AG08395 (cell line): ENCODE measurements around the gene C1S.
"Not testable (repeated sequence)": the region's sequence is repeated elsewhere in the genome, so short reads cannot be mapped to it uniquely, and the experiment has no call there.

ENCODE experiments used
- DNase-seq: peaks from one replicate; pipeline ENCODE4 v3.0.0; 2012; ENCODE audit warnings: mixed read lengths, low spot score

The C1S gene

DNA sequence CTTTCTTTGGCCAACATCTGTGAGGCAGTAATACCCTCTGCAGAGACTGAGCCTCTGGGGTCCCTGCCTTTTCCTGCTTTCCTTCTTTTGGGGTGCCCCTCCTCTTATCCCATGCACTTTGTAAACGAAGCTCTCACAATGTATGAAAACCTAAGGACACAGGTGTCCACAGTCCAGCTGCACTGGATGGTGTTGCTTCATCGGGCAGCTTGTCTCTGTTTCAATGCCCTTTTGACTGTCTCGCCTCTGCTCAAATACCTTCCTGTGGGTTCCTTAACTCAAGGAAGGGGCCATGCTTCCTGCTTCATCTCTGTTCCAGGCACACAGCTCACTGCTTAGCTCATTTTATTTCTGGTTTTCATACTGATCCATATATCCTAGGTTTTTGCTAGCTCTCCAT is 42.1 kb downstream of the C1S start:
- DNase-seq = no peak

DNA sequence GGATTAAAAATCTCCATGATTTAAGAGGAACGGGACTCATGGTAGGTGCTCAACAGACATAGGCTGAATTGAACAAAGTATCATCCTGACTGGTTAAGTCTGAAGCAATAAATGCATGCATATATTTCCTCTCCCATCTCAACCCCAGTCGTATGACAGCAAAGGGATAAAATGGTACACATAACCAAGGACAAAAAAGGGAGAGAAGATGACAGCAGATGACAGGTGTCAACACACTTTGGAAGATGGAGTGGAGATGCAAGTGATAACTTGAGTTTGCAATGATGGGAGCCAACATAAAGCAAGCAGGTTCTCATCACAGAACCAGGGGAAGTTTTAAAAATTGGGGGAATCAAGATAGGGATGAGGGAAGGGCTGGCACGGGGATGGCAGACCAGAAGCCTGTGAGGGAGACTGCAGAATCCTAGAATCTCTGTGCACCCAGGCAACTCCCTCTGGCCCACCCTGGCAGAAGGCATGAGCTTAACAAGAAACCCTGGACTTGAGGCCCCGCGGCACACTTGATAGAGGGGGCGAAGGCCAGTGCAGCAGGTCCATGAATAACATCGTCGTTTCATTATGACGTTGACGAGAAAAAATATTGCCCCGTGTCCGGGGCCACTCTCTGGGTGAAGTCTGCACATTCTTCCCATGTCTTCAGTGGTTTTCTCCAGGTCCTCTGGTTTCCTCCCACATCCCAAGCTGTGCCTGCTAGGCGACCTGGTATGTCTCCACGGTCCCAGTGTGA is 43.5 kb downstream of the C1S start:
- no peak for DNase-seq

- no peak for DNase-seq
Observed at GRCh38 chr12:7106082-7106481, 45.6 kb downstream of the C1S start.

- DNase-seq = not testable (repeated sequence)
Observed at GRCh38 chr12:7107181-7107580, 46.7 kb downstream of the C1S start.

DNA sequence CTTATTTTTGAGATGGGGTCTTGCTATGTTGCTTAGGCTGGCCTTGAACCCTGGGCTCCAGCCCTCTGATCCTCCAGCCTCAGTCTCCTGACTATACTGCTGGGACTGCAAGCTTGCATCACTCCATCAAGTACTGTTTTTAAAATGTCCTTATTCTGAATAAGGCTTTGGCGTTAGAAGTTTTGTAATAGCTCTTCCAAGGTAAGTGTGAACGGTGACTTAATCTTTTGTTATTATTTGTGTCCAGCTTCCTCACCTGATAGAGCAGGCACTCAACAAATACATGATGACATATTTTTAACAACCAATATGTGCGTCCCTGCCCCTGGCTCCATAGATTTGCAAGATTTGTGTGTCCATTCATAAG is 47.1 kb downstream of the C1S start:
- DNase-seq = no peak

DNA sequence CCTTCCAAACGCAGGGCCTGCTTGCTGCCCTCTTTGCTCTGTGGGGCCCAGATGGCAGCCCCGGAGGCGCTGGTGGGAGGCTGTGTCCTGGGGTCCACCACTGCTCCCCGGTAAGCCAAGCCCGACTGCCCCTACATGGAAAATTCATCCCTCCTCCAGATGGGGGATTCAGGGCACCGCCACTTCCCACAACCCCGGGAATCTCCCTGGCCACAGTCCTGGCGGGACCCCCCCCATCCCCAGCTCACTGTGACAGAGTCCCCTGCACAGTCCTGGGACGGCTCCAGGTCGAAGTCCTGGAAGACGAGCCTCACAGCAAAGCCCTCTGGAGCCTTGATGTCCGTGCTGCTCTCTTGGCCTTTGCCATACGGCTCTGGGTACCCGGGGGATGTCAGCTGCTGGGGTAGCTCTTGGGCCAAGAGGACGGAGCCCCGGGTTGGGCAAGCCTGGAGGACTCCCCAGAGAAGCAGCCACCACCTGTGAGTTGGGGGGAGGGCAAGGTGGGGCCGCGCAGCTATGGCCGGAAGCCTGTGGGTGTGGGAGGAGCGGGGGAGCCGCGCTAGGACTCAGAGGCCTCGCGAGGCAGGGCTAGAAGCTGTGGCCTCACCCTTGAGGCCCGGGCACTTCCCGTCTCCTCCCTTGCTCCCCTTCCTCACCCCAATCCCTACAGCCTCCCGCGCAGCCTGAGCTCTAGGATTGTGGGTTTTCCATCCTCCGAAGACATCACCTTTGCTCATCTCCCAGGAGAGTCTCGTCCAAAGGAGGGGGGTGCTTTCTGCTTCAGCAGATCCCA is 47.7 kb downstream of the C1S start:
- peak; percentile 73 for DNase-seq

DNA sequence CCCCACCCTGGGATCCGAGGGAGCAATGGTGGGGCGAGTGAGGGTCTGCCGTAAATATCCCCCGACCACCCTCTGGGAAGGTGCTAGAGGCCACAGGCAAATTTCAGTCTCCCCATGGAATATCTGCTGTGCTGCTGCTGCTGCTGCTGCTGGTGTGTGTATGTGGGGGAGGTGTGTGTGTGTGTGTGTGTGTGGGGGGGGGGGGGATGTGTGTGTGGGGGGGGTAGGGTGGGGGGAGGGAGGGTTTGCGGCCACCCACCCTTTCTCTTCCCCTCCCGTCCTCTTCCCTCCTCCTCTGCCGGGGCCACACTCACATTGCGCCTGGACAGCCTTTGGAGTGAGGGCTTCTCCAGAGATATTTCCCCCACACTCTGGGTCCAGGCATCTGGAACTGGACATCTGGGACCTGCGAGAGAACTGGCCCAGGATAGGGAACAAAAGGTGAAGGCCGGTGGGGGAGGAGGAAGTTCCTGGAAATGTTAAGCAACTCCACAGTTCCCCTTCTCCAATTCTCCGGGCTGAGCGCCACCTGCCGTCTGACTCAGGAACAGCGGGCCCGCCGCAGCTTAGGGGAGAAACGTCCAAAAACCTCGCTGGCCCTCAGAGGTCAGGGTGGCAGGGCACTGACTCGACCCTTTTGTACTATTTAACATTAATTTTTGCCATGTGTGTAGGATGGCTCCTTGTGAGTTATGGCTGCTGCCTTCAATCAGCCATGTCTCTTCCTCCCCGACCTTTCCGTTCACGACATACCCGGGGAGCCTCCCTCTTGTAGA is 48.5 kb downstream of the C1S start, which contains the start of gene C1RL:
Gene C1RL, minus strand, starts transcription at position 419 of the 776 bp plus-strand sequence. Its CDS starts 34 bp downstream, at position 385.
- DNase-seq = peak; percentile 87

- no peak for DNase-seq
Observed at GRCh38 chr12:7109572-7109920, 49.0 kb downstream of the C1S start.

DNA sequence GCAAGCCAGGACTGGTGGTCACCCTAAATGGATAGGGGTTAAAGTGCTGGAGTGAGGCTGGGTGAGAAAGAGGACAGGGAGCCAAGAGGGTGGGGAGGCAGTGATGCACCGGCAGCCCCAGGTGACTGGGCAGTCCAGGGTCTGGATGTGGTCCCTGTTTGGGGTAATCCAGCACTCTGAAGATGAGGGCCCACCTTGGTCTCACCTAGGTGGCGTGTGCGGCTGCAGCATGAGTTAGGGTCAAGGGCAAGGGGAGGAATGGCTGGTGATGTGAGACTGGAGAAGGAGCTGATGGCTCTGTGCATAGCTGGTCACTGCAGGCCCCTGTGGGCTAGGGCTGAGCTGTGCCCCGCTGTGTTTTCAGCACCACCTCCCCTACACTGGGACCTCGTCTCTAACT is 50.1 kb downstream of the C1S start:
- DNase-seq = no peak

DNA sequence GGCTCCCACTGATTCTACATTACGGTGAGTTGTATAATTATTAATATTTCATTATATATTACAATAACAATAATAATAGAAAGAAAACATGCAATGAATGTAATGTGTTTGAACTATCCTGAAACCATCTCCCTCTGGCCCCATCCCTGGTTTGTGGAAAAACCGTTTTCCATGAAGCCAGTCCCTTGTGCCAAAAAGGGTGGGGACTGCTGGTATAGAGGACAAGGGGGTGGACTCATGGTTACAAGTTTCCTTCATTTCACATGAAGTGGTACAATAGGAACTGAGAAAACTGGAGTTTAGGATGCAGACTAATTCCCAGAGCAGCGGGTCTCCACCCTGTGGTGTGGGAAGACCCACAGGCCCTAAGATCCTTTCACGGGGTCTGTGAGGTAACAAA is 51.5 kb downstream of the C1S start:
- DNase-seq = no peak

DNA sequence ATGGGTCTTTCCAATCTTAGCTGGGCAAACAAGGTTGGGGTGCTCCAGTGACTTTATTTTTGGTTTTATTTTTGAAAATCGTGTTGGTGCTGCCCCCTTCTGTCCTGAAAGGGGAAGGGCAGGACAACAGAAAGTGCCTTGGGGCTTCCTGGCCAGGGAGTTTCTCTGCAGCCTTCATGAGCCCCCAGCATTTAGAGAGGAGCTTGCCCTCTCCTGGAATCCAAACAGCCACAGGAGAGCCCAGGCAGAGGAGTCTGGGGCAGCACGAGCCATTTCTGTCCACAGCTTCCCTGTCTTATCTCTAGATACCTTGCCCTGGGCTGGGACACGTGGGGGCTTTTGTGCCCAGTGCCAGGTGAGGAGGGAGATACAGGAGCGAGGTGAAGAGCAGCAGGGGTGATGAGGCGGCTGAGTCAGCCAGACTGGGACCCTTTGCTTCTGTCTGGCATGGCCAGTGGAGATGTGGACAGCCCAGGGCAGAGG is 52.9 kb downstream of the C1S start:
- peak; percentile 71 for DNase-seq

GRCh38 chr12:7114008-7114407 is 53.5 kb downstream of the C1S start:
- no peak for DNase-seq

DNA sequence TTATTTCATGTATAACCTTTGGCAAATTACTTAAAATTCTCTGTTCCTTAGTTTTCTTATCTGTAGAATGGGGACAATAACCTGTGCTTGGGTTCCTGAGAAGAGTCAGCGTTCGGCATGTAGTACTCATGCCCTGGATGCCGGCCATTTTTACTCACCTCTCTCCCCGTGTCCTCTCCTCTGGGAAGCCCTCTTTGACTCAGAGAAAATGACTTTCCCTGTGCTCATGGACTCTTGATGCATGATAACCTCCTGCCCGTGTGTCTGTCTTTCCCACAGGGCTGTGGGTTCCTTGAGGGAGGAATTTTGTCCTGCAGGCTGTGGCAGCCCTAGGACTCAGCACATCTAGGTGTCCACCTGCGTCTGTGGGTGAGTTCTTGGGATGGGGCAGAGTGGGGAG is 54.3 kb downstream of the C1S start:
- no peak for DNase-seq

- DNase-seq = no peak
Observed at GRCh38 chr12:7116196-7116595, 55.7 kb downstream of the C1S start.

- no peak for DNase-seq
Observed at GRCh38 chr12:7116916-7117315, 56.4 kb downstream of the C1S start.

DNA sequence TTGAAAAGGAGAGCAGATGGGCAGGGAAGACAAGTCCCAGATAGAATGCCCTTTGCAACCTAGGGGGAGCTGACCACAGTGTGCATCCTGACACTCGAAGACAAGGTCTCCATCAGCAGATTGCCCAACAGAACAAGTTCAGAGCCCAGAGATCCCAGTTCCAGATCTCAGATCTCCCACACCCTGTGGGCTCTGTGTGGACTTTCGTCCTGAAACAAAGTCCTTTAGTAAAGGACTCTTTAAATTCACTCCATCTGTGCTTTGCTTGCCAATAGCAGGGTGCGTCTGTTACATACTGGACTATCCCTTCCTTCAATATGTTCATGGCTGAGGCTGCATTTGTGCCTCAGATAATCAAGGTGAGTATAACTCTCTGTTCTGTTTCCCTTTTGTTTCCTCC is 57.2 kb downstream of the C1S start:
- DNase-seq = no peak

GRCh38 chr12:7118881-7119280 is 58.4 kb downstream of the C1S start:
- DNase-seq = no peak

GRCh38 chr12:7120166-7120565 is 59.6 kb downstream of the C1S start:
- no peak for DNase-seq
